HepG2 (cell line): Measurements from ENCODE around the gene TUBGCP6. TPM values are rescaled to one million over a fixed set of nuclear protein-coding genes. Genes with fewer than 3 reads are reported as not detected.

Experiments
- ARNTL ChIP-seq: sonication (generic); formaldehyde crosslinking; IDR thresholded peaks from 2 replicates; pipeline ENCODE4 v1.4.0; 2020; ENCODE audit warnings: mild to moderate bottlenecking, missing genetic modification reagents
- ELF1 ChIP-seq: sonication (generic); formaldehyde crosslinking; IDR thresholded peaks from 2 replicates; pipeline ENCODE4 v1.4.0; 2020; ENCODE audit warnings: missing genetic modification reagents
- FLYWCH1 ChIP-seq: sonication (generic); formaldehyde crosslinking; IDR thresholded peaks from 2 replicates; pipeline ENCODE4 v1.8.1; 2023; ENCODE audit warnings: mild to moderate bottlenecking, missing genetic modification reagents
- IKZF4 ChIP-seq: sonication (generic); formaldehyde crosslinking; IDR thresholded peaks from 2 replicates; pipeline ENCODE4 v1.5.1; 2020; ENCODE audit warnings: borderline replicate concordance, mild to moderate bottlenecking, low read depth, missing genetic modification reagents; ENCODE audit errors: not compliant biosample characterization
- KAT8 ChIP-seq: IDR thresholded peaks from 2 replicates; pipeline ENCODE4 v1.6.1; 2016; ENCODE audit warnings: missing genetic modification reagents, missing compliant biosample characterization
- MXD1 ChIP-seq: sonication (generic); formaldehyde crosslinking; IDR thresholded peaks from 2 replicates; pipeline ENCODE4 v1.4.0; 2020; ENCODE audit warnings: mild to moderate bottlenecking, missing genetic modification reagents
- NR2C2 ChIP-seq: sonication (generic); formaldehyde crosslinking; IDR thresholded peaks from 2 replicates; pipeline ENCODE4 v1.4.0; 2020; ENCODE audit warnings: missing genetic modification reagents, mild to moderate bottlenecking, moderate library complexity, borderline replicate concordance
- NRL ChIP-seq: sonication (generic); formaldehyde crosslinking; IDR thresholded peaks from 2 replicates; pipeline ENCODE4 v1.5.0; 2020; ENCODE audit warnings: missing genetic modification reagents, mild to moderate bottlenecking, moderate library complexity, borderline replicate concordance
- PRPF4 ChIP-seq: fragments of 200-400 bp; formaldehyde crosslinking; IDR thresholded peaks from 2 replicates; pipeline ENCODE4 v1.6.1; 2016; ENCODE audit warnings: low read length, low read depth; ENCODE audit not compliant: poor library complexity, severe bottlenecking
- SALL1 ChIP-seq: sonication (generic); formaldehyde crosslinking; IDR thresholded peaks from 2 replicates; pipeline ENCODE4 v1.8.0; 2022; ENCODE audit warnings: mild to moderate bottlenecking, missing genetic modification reagents
- SAP130 ChIP-seq: IDR thresholded peaks from 2 replicates; pipeline ENCODE4 v1.6.1; 2016; ENCODE audit warnings: low read depth
- TARDBP ChIP-seq: sonication (generic); formaldehyde crosslinking; IDR thresholded peaks from 2 replicates; pipeline ENCODE4 v1.8.0; 2022; ENCODE audit warnings: mild to moderate bottlenecking, missing genetic modification reagents
- YEATS4 ChIP-seq: sonication (generic); formaldehyde crosslinking; IDR thresholded peaks from 2 replicates; pipeline ENCODE4 v1.4.0; 2020; ENCODE audit warnings: missing genetic modification reagents, borderline replicate concordance
- ZBTB43 ChIP-seq: sonication (generic); formaldehyde crosslinking; conservative IDR thresholded peaks from 2 replicates; pipeline ENCODE4 v1.4.0; 2020; ENCODE audit warnings: missing genetic modification reagents
- ZNF501 ChIP-seq: sonication (generic); formaldehyde crosslinking; IDR thresholded peaks from 2 replicates; pipeline ENCODE4 v1.5.1; 2020; ENCODE audit warnings: mild to moderate bottlenecking, moderate library complexity, missing genetic modification reagents
- ZNF883 ChIP-seq: sonication (generic); formaldehyde crosslinking; IDR thresholded peaks from 2 replicates; pipeline ENCODE4 v1.5.1; 2020; ENCODE audit warnings: mild to moderate bottlenecking, missing genetic modification reagents; ENCODE audit errors: not compliant biosample characterization
- polyA plus RNA-seq, 8 experiments: library from polyadenylated mRNA; depleted of rRNA in 3 of 8; stranded (reverse) in 7 of 8; unstranded in 1 of 8; fragments of >200 nt; fragmentation: Illumina TruSeq in 4 of 8; extraction: Trizol in 4 of 8; gene quantifications; 2 replicates each; pipeline versions ENCODE4 v1.2.1 to v1.2.3, GENCODE V29; 2011 to 2016; ENCODE audit warnings: low read depth in 4 of 8, missing spikeins in 1 of 8, mixed read lengths in 1 of 8; ENCODE audit not compliant: insufficient read depth in 1 of 8
- total RNA-seq, 5 experiments: library from RNA; depleted of rRNA; stranded (reverse); fragments of >200 nt; fragmentation: Illumina TruSeq; extraction: Trizol; gene quantifications; 2 replicates each; pipeline ENCODE4 v1.2.3, GENCODE V29; 2016; ENCODE audit warnings: low read depth in 1 of 5
- TF ChIP-seq, protein P1 (sequence below): sonication (generic); formaldehyde crosslinking; IDR thresholded peaks from 2 replicates; pipeline ENCODE4 v1.4.0; 2020; ENCODE audit warnings: mild to moderate bottlenecking, missing genetic modification reagents
- TF ChIP-seq, protein P2 (sequence below): sonication (generic); formaldehyde crosslinking; IDR thresholded peaks from 2 replicates; pipeline ENCODE4 v1.8.1; 2023; ENCODE audit warnings: missing genetic modification reagents, inconsistent platforms, borderline replicate concordance

Gene TUBGCP6
- total and polyA plus RNA-seq, 2 of the 13 experiments (the other 11 are each of a cell fraction or from before 2014, with no cell fraction given) = 14.6 to 15.7 TPM

- peak; percentile 53 for TF ChIP-seq IKZF4 (CRISPR knock-in tag)
- TF ChIP-seq ZNF883 (CRISPR knock-in tag) = peak; percentile 83
- peak; percentile 69; the same call in 1 of the 2 replicates for TF ChIP-seq YEATS4
- peak; percentile 35; the same call in 1 of the 2 replicates for TF ChIP-seq KAT8 (CRISPR knock-in tag)
- TF ChIP-seq, protein P1, sequence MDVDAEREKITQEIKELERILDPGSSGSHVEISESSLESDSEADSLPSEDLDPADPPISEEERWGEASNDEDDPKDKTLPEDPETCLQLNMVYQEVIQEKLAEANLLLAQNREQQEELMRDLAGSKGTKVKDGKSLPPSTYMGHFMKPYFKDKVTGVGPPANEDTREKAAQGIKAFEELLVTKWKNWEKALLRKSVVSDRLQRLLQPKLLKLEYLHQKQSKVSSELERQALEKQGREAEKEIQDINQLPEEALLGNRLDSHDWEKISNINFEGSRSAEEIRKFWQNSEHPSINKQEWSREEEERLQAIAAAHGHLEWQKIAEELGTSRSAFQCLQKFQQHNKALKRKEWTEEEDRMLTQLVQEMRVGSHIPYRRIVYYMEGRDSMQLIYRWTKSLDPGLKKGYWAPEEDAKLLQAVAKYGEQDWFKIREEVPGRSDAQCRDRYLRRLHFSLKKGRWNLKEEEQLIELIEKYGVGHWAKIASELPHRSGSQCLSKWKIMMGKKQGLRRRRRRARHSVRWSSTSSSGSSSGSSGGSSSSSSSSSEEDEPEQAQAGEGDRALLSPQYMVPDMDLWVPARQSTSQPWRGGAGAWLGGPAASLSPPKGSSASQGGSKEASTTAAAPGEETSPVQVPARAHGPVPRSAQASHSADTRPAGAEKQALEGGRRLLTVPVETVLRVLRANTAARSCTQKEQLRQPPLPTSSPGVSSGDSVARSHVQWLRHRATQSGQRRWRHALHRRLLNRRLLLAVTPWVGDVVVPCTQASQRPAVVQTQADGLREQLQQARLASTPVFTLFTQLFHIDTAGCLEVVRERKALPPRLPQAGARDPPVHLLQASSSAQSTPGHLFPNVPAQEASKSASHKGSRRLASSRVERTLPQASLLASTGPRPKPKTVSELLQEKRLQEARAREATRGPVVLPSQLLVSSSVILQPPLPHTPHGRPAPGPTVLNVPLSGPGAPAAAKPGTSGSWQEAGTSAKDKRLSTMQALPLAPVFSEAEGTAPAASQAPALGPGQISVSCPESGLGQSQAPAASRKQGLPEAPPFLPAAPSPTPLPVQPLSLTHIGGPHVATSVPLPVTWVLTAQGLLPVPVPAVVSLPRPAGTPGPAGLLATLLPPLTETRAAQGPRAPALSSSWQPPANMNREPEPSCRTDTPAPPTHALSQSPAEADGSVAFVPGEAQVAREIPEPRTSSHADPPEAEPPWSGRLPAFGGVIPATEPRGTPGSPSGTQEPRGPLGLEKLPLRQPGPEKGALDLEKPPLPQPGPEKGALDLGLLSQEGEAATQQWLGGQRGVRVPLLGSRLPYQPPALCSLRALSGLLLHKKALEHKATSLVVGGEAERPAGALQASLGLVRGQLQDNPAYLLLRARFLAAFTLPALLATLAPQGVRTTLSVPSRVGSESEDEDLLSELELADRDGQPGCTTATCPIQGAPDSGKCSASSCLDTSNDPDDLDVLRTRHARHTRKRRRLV (CRISPR knock-in tag) = no peak
- TF ChIP-seq ZBTB43 (CRISPR knock-in tag) = 0 out of 2 replicates have a peak, but pooled peaks have one; percentile 45
- TF ChIP-seq MXD1 = peak; percentile 59; the same call in 1 of the 2 replicates
- peak; percentile 74 for TF ChIP-seq ZNF501
- TF ChIP-seq SALL1 = peak; percentile 56
- no peak; the same call in 1 of the 2 replicates for TF ChIP-seq TARDBP (CRISPR knock-in tag)
- peak; percentile 77 for TF ChIP-seq SAP130 (CRISPR knock-in tag)
- no peak for TF ChIP-seq NR2C2 (CRISPR knock-in tag)
- TF ChIP-seq PRPF4 = no peak
- peak; percentile 72; the same call in 1 of the 2 replicates for TF ChIP-seq NRL (CRISPR knock-in tag)
- TF ChIP-seq ELF1 = peak; percentile 64
- no peak for TF ChIP-seq ARNTL (CRISPR knock-in tag)
- TF ChIP-seq, protein P2, sequence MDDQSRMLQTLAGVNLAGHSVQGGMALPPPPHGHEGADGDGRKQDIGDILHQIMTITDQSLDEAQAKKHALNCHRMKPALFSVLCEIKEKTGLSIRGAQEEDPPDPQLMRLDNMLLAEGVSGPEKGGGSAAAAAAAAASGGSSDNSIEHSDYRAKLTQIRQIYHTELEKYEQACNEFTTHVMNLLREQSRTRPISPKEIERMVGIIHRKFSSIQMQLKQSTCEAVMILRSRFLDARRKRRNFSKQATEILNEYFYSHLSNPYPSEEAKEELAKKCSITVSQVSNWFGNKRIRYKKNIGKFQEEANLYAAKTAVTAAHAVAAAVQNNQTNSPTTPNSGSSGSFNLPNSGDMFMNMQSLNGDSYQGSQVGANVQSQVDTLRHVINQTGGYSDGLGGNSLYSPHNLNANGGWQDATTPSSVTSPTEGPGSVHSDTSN = no peak
- no peak for TF ChIP-seq FLYWCH1 (CRISPR knock-in tag)
Observed at GRCh38 chr22:50250555-50251476, 6.0 kb upstream of the TUBGCP6 start, which contains the start of gene HDAC10 (continued).
